ENCODE data around the gene HOXB3.

HOXB3 gene

GRCh38 chr17:48603959-48604769 lies 14.1 kb upstream of the HOXB3 start:
- ChIA-PET POLR2A (no interaction called here), CTCF (no interaction called here)
- no peak for DNase-seq (ENCODE audit: extremely low spot score)
- TF ChIP-seq, protein P1, sequence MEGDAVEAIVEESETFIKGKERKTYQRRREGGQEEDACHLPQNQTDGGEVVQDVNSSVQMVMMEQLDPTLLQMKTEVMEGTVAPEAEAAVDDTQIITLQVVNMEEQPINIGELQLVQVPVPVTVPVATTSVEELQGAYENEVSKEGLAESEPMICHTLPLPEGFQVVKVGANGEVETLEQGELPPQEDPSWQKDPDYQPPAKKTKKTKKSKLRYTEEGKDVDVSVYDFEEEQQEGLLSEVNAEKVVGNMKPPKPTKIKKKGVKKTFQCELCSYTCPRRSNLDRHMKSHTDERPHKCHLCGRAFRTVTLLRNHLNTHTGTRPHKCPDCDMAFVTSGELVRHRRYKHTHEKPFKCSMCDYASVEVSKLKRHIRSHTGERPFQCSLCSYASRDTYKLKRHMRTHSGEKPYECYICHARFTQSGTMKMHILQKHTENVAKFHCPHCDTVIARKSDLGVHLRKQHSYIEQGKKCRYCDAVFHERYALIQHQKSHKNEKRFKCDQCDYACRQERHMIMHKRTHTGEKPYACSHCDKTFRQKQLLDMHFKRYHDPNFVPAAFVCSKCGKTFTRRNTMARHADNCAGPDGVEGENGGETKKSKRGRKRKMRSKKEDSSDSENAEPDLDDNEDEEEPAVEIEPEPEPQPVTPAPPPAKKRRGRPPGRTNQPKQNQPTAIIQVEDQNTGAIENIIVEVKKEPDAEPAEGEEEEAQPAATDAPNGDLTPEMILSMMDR (IDR thresholded peaks at IDR 0.05; ENCODE audit: control extremely low read depth, extremely low read depth, low read depth, missing control alignments) = no peak

GRCh38 chr17:48601539-48602425 lies 11.7 kb upstream of the HOXB3 start:
- TF ChIP-seq, protein P1 (IDR thresholded peaks at IDR 0.05; ENCODE audit: control extremely low read depth, extremely low read depth, low read depth, missing control alignments) = no peak
- DNase-seq (ENCODE audit: extremely low spot score) = no peak
- POLR2A ChIA-PET = no interaction called here
- CTCF ChIA-PET = interaction anchor here (0.9 to 2.3 kb wide), 11 partner anchors 8 to 576 kb away, joined by 3 to 13 read pairs (median 4); no protein-coding TSS in a partner anchor

- CTCF ChIA-PET = interaction anchor here (0.9 to 2.3 kb wide), 11 partner anchors 9 to 575 kb away, joined by 3 to 13 read pairs (median 4); no protein-coding TSS in a partner anchor
These were observed 11.1 kb upstream of the HOXB3 start for GRCh38 chr17:48601207-48601538.

GRCh38 chr17:48600244-48601098 lies 10.4 kb upstream of the HOXB3 start:
- CTCF ChIA-PET = interaction anchor here (0.9 to 2.3 kb wide), 9 partner anchors 9 to 575 kb away, joined by 3 to 13 read pairs (median 4); no protein-coding TSS in a partner anchor
- TF ChIP-seq, protein P1 (IDR thresholded peaks at IDR 0.05; ENCODE audit: control extremely low read depth, extremely low read depth, low read depth, missing control alignments) = no peak
- no peak for DNase-seq (ENCODE audit: extremely low spot score)
- POLR2A ChIA-PET = interaction anchor here (0.6 kb wide), 1 partner anchor 535 kb away, joined by 4 read pairs; no protein-coding TSS in a partner anchor

More at GRCh38 chr17:48601207-48601538, 11.1 kb upstream of the HOXB3 start:
- POLR2A ChIA-PET = no interaction called here
- TF ChIP-seq, protein P1 (IDR thresholded peaks at IDR 0.05; ENCODE audit: control extremely low read depth, extremely low read depth, low read depth, missing control alignments) = no peak
- DNase-seq (ENCODE audit: extremely low spot score) = no peak

GRCh38 chr17:48599354-48599753 lies 9.3 kb upstream of the HOXB3 start:
- DNase-seq (ENCODE audit: extremely low spot score) = no peak
- TF ChIP-seq, protein P1 (IDR thresholded peaks at IDR 0.05; ENCODE audit: control extremely low read depth, extremely low read depth, low read depth, missing control alignments) = no peak
- CTCF ChIA-PET = interaction anchor here (0.8 to 1.7 kb wide), 4 partner anchors 10 to 336 kb away, joined by 3 to 8 read pairs (median 4); no protein-coding TSS in a partner anchor
- POLR2A ChIA-PET = no interaction called here
